Kidney tubule cell (primary cell): ENCODE results near the gene MED4.
"Not testable (repeated sequence)": the region's sequence is repeated elsewhere in the genome, so short reads cannot be mapped to it uniquely, and the experiment has no call there.

Source experiments
- DNase-seq: peaks from one replicate; pipeline ENCODE4 v3.0.0-alpha.2; 2018; ENCODE audit warnings: low spot score

Gene MED4

GRCh38 chr13:48094404-48094780, 512 bp downstream of the MED4 start:
- peak; percentile 11 for DNase-seq

DNA sequence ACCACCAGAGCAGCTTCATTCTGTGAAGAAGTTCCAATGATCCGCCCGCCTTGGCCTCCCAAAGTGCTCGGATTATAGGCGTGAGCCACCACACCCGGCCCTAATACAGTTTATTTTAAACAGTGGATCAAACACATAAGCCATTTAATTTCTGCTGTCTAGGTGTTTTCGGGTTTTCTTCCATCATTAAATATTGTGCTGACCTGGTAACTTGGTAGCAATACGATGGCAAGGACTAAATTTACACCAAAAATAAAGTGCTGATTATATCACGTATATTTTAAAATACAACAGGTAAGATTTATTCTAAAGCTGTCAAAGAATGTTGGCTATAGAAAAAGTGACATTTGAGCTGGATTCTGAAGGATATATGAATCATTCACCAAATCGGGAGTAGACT, 1.3 kb downstream of the MED4 start:
- DNase-seq: no peak

DNA sequence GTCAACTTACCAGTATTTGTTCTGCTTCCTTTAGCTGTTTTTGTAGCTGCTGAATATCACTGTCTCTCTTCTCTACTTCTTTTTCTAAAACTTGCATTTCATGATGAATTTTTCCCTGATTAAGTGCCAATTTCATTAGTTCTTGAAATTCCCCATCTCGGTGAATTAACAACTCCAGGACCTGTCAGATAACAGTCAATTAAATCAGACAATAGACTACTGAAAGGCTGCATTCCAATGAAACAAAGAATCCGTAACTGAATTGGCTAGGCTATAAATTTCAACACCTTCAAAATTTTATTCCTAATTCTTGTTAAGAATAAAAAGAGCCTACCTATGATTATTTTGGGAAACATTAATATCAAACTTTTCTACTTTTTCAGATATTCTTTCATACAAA, 8.6 kb downstream of the MED4 start:
- no peak for DNase-seq

DNA sequence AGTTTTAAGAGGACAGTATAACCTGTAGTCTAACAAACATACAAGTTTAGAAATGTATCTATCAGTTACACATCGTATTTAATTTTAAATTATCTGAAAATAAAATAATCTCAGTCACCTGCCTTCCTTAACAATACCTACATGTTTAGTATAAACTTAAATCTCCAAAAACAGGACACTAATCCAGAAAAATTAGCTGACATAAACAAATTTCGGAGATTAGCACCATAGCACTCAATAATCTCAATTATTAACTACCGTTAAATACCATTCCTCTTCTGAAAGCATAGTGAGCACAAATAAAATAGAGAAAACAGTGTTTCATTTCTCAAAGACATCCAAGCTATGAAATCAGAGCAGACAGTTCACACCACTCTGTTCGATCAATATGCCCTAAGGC, 13.2 kb downstream of the MED4 start:
- DNase-seq: no peak

GRCh38 chr13:48078251-48078656, 16.6 kb downstream of the MED4 start:
- DNase-seq: peak; percentile 59

DNA sequence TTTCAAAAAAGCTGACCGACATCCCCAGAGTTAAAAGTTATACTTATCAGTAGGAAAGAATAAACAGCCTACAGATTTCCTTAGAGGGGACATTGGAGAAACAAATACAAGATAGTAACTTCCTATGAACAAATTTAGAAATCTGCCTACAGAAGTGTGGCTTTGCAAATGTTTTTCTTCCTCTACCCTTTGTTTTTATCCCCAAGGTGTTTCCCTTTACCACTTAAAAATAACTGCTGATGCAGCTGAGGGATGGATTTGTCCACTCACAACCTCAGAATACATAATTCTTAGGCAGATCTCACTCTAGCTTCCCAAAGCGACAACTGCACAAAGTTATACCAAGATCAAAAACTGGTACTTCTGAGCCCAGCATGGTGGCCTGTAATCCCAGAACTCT, 20.9 kb downstream of the MED4 start:
- no peak for DNase-seq

GRCh38 chr13:48072787-48073186, 22.1 kb downstream of the MED4 start:
- no peak for DNase-seq

- DNase-seq: no peak
Observed at GRCh38 chr13:48072304-48072703, 22.6 kb downstream of the MED4 start.

DNA sequence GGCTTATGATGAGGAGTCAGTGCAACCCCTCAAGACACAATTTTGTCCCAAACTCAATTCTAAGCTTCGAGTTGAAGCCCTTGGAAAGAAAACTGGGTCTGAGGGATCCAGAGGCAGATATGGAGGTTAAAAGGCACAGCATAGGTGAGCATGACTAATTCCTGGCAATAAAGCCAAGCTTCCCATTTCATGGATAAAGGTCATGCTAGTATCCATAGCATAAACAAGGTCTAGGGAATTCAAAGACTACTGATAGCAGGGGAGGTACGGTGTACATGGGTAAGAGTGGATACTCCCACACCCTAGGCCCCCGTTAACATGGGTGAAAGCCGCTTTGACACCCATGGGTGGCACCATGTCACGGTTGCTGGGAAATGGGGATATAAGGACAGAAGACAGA, 24.0 kb downstream of the MED4 start:
- no peak for DNase-seq

GRCh38 chr13:48069573-48069972, 25.3 kb downstream of the MED4 start:
- no peak for DNase-seq

DNA sequence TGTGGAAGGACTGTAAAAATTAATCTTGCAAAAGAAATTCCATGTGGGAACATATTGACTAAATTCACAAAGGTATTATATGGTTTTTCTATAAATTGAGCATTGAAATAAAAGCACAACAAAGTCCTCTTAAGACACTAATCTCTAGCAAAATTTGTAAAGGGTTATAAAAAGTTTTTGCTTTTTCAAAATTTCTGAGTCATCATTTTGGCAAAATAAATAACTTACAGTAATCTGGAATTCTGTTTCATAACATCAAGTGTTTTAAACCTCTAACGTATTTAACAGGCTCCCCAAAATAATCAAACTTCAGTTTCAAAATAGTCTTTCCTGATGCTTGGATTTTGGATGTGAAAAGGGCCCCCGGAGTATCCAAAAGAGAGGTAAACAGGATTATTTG, 26.0 kb downstream of the MED4 start:
- no peak for DNase-seq

- no peak for DNase-seq
Observed at GRCh38 chr13:48068036-48068435, 26.9 kb downstream of the MED4 start.

DNA sequence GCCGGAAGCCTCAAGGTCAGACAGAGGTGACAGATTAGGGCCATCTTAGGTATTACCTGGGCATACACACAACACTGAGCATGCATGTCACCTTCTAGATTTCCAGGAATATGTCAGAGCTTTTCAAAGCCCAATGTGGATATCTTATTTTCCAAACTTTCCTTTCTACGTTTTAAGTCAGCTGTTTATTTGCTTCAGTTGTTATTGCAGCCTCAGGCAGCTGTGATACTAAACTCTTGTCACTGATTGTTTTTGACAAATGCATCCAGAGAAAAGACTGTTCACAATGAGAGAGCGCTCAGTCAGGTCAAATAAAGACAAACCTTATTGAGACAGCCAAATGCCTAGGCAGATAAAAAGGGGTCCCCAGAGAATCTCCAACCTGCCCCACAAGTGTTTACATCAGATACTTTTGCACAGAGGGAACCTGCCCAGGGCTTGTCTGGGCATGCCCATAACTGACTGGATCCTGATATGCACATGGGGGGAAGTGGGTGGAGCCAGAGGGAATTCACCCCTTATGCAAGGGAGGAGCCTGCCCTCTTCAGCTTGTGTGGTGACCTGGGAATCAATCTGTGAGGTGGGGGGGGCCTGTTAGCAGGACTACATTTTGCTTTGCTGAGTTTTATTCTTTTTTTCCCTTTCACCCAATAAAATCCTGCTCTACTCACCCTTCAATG, 28.5 kb downstream of the MED4 start:
- peak; percentile 16 for DNase-seq

DNA sequence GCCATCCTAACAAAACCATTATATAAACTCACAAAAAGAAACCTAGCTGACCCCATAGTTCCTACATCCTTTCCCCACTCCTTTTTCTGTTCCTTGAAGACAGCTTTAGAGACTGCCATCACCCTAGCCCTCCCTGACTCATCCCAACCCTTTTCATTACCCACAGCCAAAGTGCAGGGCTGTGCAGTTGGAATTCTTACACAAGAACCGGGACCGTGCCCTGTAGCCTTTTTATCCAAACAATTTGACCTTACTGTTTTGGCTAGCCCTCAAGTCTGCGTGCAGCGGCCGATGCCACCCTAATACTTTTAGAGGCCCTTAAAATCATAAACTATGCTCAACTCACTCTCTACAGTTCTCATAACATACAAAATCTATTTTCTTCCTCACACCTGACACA, 35.0 kb downstream of the MED4 start:
- DNase-seq: not testable (repeated sequence)

- not testable (repeated sequence) for DNase-seq
Observed at GRCh38 chr13:48058536-48058935, 36.4 kb downstream of the MED4 start.

DNA sequence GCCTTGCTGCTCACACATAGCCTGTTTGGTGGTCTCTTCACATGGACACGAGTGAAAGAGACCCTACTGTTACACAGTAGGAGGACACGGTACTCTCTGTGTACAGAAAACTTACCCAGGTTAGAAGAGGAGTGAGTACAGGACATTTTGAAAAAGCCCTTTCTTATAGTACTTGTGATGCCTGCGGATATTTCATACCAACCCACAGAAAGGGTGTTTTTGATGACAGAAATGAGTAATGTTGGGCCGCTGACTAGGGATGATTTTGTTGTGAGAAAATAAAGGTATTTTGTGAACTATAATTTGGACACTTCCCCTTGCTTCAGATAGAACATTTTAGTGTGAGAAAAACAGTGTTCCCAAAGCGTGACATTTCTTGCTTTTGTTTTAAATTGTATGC, 39.2 kb downstream of the MED4 start:
- DNase-seq: no peak

GRCh38 chr13:48054601-48055000, 40.3 kb downstream of the MED4 start:
- no peak for DNase-seq

DNA sequence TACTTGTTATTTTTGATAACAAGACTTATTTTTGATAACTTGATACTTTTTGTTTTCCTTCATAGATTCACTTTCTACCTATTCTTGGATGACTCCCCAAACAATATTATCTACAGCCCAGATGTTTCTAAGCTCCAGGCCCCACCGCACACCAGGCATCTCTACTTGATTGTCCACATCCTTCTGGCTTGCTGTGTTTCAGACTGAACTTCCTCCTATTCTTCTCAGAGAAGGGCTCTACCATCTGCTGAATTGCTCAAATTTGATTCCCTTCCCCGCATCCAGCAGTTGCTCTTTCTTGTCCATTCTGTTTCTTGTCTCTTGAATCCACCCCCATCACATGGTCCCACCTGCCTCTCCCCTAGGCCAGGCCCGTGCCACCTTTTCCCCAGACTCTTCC, 44.4 kb downstream of the MED4 start:
- no peak for DNase-seq

DNA sequence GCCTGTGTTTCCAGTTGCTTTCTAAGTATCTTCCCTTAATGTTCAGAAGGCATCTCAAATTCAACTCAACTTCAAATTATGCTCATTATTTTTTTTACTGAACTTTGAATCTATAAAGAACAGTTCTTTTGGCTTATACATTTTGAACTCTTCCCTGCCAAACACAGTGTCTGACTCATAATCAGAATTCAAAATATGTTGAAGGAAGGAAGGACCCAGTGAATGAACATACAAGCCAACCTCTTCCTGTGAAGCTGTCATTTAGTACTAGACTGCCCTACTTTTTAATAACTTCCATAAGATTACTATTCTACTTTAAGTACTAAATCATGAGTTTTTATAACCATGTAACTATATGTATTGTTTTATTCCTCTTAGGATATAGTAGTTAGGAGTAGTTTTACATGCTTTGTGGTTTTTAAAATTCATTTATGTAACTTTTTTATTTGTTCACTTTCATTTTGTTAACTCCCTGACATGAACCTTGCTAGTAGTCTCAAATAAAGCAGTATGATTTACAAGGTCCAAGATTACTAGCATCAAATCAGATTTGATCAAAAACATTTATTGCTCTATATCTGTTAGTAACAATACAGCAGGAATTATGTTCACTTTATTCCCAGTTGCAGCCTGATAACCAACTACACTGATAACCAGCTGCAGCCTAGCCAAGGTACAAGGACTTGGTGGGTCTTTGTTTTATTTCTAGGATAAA, 51.0 kb downstream of the MED4 start:
- DNase-seq: peak; percentile 56

DNA sequence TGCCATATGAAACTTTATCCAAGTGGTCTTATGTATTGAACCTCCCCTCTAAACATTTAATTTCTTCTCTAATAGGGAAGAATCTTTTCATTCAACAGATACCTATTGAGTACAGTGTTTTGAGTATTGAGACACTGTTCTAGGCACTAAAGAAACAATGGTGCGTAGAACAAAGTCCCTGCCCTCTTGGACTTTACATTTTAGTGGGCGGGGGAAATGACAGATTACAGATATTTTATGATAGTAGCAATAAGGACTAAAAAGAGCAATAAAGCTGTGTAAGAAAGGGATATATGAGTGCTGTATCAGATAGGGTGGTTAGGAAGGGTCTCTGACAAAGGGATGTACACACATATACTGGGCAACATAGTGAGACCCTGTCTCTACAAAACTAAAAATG, 52.0 kb downstream of the MED4 start:
- DNase-seq: no peak

- DNase-seq: no peak
Observed at GRCh38 chr13:48040896-48041295, 54.0 kb downstream of the MED4 start.

- no peak for DNase-seq
Observed at GRCh38 chr13:48040049-48040448, 54.9 kb downstream of the MED4 start.

GRCh38 chr13:48038761-48039160, 56.1 kb downstream of the MED4 start:
- DNase-seq: peak; percentile 42
